DMS53 treated with DMSO at 0.1 percent for 48 hours (cell line): ENCODE results near the gene MAT2A.

ENCODE experiments used
- DNase-seq: peaks from one replicate; lab custom pipeline; 2025; ENCODE audit not compliant: unreplicated experiment; lab: John Stamatoyannopoulos, UW

Gene MAT2A

GRCh38 chr2:85578243-85579180 lies 39.5 kb downstream of the MAT2A start:
- no peak for DNase-seq

GRCh38 chr2:85579266-85579935 lies 40.4 kb downstream of the MAT2A start:
- no peak for DNase-seq

- DNase-seq = no peak
Measured at GRCh38 chr2:85580206-85580605, 41.2 kb downstream of the MAT2A start.

GRCh38 chr2:85582492-85582891 lies 43.5 kb downstream of the MAT2A start:
- DNase-seq = no peak

GRCh38 chr2:85583667-85584353 lies 44.8 kb downstream of the MAT2A start:
- DNase-seq = no peak

GRCh38 chr2:85584354-85584856 lies 45.4 kb downstream of the MAT2A start, which contains the start of gene VAMP5:
VAMP5 (plus strand) TSS chr2:85584431; CDS start chr2:85584491, 60 bp downstream.
- DNase-seq = no peak

- DNase-seq = peak; percentile 93
Measured at GRCh38 chr2:85584857-85585780, 46.2 kb downstream of the MAT2A start.

- DNase-seq = no peak
Measured at GRCh38 chr2:85585781-85586105, 46.8 kb downstream of the MAT2A start.

GRCh38 chr2:85588236-85588635 lies 49.3 kb downstream of the MAT2A start:
- no peak for DNase-seq

- DNase-seq = no peak
Measured at GRCh38 chr2:85588645-85589044, 49.7 kb downstream of the MAT2A start.

GRCh38 chr2:85589181-85589580 lies 50.2 kb downstream of the MAT2A start:
- DNase-seq = no peak

- DNase-seq = peak; percentile 96
Measured at GRCh38 chr2:85589982-85590791, 51.2 kb downstream of the MAT2A start.

GRCh38 chr2:85590950-85591349 lies 52.0 kb downstream of the MAT2A start:
- peak; percentile 16 for DNase-seq

GRCh38 chr2:85591563-85591962 lies 52.6 kb downstream of the MAT2A start:
- no peak for DNase-seq

GRCh38 chr2:85592299-85592698 lies 53.3 kb downstream of the MAT2A start:
- peak; percentile 50 for DNase-seq

GRCh38 chr2:85593023-85593422 lies 54.1 kb downstream of the MAT2A start:
- DNase-seq = no peak
